GM19099 (cell line): Measurements from ENCODE around the gene HSD17B13.

Experiments
- POLR2A ChIP-seq: IDR thresholded peaks from 3 replicates; pipeline ENCODE4 v1.6.1; 2011; ENCODE audit warnings: low read depth; ENCODE audit not compliant: insufficient read length; ENCODE audit errors: extremely low read depth

Gene HSD17B13

DNA sequence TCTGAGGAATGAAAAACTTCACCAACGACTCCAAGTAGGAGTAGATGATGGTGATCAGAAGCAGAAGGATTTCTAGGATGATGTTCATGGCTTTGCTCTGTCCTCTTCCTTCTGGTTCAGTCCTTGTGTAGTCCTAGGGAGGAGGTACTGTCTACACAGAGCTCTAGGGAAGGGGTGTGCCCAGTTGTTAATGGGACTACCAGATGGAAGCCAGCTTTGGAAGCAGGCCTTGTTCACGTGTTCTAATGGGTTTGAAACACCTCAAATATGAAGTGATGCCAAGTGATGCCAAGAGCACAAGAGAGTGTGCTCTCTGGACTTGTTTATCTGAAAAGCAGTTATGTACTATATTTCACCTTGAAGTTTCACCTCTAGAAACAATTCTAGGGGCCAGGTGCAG, at the start of gene HSD17B13:
TSS of gene HSD17B13 (minus strand) at position 129 of the 400 bp plus-strand sequence. CDS start at position 88, 41 bp downstream.
- no peak for TF ChIP-seq POLR2A

GRCh38 chr4:87370068-87370467, 47.4 kb upstream of the HSD17B13 start:
- no peak for TF ChIP-seq POLR2A

- TF ChIP-seq POLR2A: no peak
Measured at GRCh38 chr4:87366521-87367162, 44.0 kb upstream of the HSD17B13 start.

- no peak for TF ChIP-seq POLR2A
Measured at GRCh38 chr4:87365348-87365747, 42.7 kb upstream of the HSD17B13 start.

GRCh38 chr4:87363552-87363951, 40.9 kb upstream of the HSD17B13 start:
- no peak for TF ChIP-seq POLR2A

- no peak for TF ChIP-seq POLR2A
Measured at GRCh38 chr4:87360338-87360935, 37.8 kb upstream of the HSD17B13 start.

GRCh38 chr4:87359258-87359657, 36.6 kb upstream of the HSD17B13 start:
- no peak for TF ChIP-seq POLR2A

DNA sequence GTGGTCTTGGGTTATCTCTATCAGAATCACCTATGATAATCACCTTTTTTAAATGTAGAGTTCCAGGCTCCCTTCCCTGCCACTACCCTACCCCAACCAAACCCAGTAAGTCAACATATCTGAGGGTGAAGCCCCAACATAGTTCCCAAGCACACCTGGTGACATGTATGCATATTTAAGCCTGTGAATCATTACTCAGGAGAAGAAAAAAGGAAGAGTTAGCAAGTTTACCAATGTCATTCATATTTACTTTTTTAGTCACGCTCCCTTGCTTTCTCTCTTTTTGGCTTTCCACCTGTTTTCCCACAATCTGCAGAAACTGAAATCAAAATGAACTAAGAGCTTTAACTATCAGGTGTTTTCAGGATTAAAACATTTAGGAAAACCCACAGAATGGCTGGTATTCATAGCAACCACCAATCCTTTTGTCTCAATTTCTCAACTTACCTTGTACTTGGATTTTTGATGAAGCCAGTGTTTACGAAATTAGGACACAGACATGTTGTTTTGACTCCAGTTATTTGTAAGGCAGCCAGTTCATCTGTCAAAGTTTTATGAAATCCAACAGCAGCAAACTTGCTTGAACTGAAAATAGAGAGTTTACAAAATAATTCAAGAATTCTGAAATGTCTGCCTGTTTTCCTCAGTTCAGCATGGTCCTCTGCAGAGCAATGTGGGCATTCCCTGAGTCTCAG, 34.3 kb upstream of the HSD17B13 start:
- no peak for TF ChIP-seq POLR2A

DNA sequence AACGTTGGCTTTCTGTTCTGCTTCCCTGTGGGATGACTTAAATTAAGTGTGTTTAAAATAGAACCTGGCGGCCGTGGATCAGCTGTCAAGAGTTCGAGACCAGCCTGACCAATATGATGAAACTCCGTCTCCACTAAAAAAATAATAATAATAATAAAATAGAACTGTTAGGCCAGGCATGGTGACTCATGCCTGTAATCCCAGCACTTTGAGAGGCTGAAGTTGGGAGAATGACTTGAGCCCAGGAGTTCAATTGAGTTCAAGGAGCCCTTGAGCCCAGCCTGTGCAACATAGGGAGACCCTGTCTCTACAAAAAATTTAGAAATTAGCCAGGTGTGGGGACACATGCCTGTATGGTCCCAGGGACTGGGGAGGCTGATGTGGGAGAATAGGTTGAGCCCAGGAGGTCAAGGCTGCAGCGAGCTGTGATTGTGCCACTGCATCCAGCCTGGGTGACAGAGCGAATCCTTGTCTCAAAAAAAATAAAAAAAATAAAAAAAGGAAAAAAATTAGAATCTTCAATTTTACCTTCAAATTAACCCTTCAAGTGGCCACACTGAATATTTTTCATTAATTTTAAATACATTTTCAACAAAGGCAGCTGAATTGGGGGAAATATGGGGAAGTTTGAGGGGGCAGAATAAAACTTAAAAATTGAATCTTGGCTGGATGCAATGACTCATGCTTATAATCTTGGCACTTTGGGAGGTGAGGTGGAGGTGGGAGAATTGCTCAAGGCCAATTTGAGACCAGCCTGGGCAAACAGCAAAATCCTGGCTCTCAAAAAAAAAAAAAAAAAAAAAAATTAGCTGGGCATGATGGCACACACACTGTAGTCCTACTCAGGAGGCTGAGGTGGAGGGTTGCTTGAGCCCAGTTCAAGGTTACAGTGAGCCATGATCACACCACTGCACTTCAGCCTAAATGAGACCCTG, 31.8 kb upstream of the HSD17B13 start:
- no peak for TF ChIP-seq POLR2A

GRCh38 chr4:87353592-87353991, 30.9 kb upstream of the HSD17B13 start:
- TF ChIP-seq POLR2A: no peak

DNA sequence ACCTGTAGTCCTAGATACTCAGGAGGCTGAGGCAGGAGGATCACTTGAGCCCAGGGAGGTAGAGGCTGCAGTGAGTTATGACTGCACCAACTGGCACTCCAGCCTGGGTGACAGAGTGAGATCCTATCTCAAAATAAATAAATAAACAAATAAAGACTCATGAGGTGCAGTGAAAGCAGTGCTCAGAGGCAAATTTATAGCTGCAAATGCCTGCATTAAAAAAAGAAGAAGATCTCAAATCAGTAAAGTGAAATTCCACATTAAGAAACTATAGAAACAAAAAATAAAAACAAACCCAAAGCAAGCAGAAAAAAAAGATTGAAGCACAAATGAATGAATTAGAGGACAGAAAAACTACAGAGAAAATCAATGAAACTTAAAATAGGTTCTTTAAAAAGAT, 22.5 kb upstream of the HSD17B13 start:
- no peak for TF ChIP-seq POLR2A

GRCh38 chr4:87342872-87343271, 20.2 kb upstream of the HSD17B13 start:
- TF ChIP-seq POLR2A: no peak

GRCh38 chr4:87339440-87339839, 16.8 kb upstream of the HSD17B13 start:
- TF ChIP-seq POLR2A: no peak

DNA sequence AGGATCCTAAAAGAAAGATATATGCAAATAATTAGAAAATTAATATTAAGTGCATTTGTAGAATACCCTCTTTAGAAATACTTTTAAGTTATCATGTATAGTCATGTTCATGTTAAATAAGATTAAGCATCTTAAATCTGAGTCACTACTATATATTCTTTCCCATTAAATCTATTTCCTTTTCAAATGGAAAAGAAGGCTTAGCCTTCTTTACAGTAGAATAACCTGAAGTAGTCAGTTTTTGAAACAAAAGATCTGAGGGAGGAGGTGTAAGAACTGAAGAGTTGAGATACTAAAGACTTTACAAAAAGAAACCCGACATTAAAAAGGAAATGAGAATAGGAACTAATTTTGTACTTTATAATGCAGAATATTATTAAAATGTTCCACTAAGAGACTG, 14.7 kb upstream of the HSD17B13 start:
- TF ChIP-seq POLR2A: no peak

DNA sequence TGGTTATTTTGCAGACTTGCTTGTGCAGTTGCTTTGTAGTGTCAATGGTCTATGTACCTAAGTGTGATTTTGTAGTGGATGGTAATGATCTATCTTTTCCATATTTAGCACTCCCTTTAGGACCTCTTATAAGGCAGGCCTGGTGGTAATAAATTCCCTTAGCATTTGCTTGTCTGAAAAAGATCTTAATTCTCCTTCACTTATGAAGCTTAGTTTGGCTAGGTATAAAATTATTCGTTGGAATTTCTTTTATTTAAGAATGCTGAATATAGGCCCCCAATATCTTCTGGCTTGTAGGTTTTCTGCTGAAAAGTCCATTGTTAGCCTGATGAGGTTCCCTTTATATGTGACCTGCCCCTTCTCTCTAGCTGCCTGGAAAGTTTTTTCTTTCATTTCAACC, 10.6 kb upstream of the HSD17B13 start:
- no peak for TF ChIP-seq POLR2A
